ENCODE data around the gene TPST2.

GRCh38 chr22:26597480-26597879 is 7.5 kb upstream of the TPST2 start:
- no peak for TF ChIP-seq CTCF (conservative IDR thresholded peaks at IDR 0.05)
- TF ChIP-seq ZFX (IDR thresholded peaks at IDR 0.05) = no peak

Measured in C4-2B (cell line).